Activated CD8-positive, alpha-beta memory T cell treated with anti-CD3 and anti-CD28 coated beads, Interleukin-2, amount 10 ng/mL, durations not matched to agents 7 days and 5 days (primary cell): ENCODE measurements around the gene DHRSX. TPM values are rescaled to one million over a fixed set of nuclear protein-coding genes. Genes with fewer than 3 reads are reported as not detected.
"Not testable (repeated sequence)": the region's sequence is repeated elsewhere in the genome, so short reads cannot be mapped to it uniquely, and the experiment has no call there.

Experiments
- ATAC-seq: fragments of 150-1000 bp; cut with Tn5 transposase; one replicate; pipeline ENCODE4 v1.10.0; 2021; ENCODE audit warnings: moderate library complexity
- CTCF ChIA-PET: fragments of 350-600 bp; sonication (Branson Sonifier 250); formaldehyde crosslinking; loops from one replicate; lab custom pipeline; 2021; ENCODE audit warnings: antibody characterized with exemption; lab: Charles Lee
- DNase-seq: peaks from one replicate; pipeline ENCODE4 v3.0.0-alpha.2; 2020
- H3K27ac Mint-ChIP-seq: one replicate; pipeline ENCODE4 v1.8.0; 2021; ENCODE audit warnings: mild to moderate bottlenecking, mixed read lengths
- H3K27me3 Mint-ChIP-seq: one replicate; pipeline ENCODE4 v1.8.0; 2021; ENCODE audit warnings: mixed read lengths
- H3K36me3 Mint-ChIP-seq: one replicate; pipeline ENCODE4 v1.8.0; 2021; ENCODE audit warnings: mild to moderate bottlenecking, mixed read lengths
- H3K4me1 Mint-ChIP-seq: one replicate; pipeline ENCODE4 v1.8.0; 2021; ENCODE audit warnings: mixed read lengths
- H3K4me3 Mint-ChIP-seq: one replicate; pipeline ENCODE4 v1.8.0; 2021; ENCODE audit warnings: mild to moderate bottlenecking, moderate library complexity, mixed read lengths
- H3K9me3 Mint-ChIP-seq: one replicate; pipeline ENCODE4 v1.8.0; 2022; ENCODE audit warnings: low read depth, mixed read lengths
- total RNA-seq, 2 experiments: library from RNA; stranded (reverse); gene quantifications; one replicate each; pipeline ENCODE4 v1.2.3, GENCODE V29; 2021

The DHRSX gene
- total RNA-seq, 2 experiments from 2014 or later, result 21.1 to 22.5 TPM

DNA sequence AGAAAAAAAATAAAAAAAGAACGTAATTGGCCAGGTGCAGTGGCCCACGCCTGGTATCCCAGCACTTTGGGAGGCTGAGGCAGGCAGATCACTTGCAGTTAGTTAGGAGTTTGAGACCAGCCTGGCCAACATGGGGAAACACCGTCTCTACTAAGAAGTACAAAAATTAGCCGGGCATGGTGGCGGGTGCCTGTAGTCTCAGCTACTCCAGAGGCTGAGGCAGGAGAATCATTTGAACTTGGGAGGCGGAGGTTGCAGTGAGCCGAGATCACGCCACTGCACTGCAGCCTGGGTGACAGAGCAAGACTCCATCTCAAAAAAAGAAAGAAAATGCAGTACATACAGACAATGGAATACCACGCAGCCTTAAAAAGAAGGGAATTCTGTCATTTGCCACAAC lies 150.7 kb downstream of the DHRSX start:
- H3K4me3 Mint-ChIP-seq, DNase-seq, CTCF ChIA-PET, ATAC-seq, H3K27me3 Mint-ChIP-seq, H3K4me1 Mint-ChIP-seq, H3K27ac Mint-ChIP-seq, H3K9me3 Mint-ChIP-seq: not testable (repeated sequence)
- peaks cover 39% of the 10 kb centered on the region for H3K36me3 Mint-ChIP-seq

GRCh38 chrX:2348211-2348610 lies 152.6 kb downstream of the DHRSX start:
- CTCF ChIA-PET, result no interaction called here
- ATAC-seq (no peak), DNase-seq (no peak)
- Mint-ChIP-seq H3K9me3 (peaks cover 7% of the 10 kb centered on the region), H3K4me3 (no peak overlapping the region), H3K27me3 (no peaks in the 10 kb centered on the region), H3K27ac (no peak overlapping the region), H3K4me1 (no peaks in the 10 kb centered on the region), H3K36me3 (peaks cover 39% of the 10 kb centered on the region)

GRCh38 chrX:2346158-2346557 lies 154.6 kb downstream of the DHRSX start:
- no peak overlapping the region for H3K4me3 Mint-ChIP-seq

DNA sequence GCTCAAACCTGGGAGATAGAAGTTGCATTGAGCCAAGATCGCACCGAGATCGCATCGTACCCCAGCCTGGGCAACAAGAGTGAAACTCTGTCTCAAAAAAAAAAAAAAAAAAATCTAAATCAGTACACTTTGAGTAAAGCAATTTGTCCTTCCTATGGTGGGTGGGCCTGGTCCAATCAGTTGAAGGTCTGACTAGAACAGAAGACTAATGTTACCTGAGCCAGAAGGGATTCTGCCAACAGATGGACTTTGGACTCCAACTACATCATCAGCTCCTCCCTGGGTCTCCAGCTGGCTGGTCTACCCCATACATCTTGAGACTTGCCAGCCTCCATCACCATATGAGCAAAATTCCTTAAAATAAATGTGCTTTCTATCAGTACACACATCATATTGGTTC lies 155.2 kb downstream of the DHRSX start:
- no peak overlapping the region for H3K27ac Mint-ChIP-seq
- H3K4me3 Mint-ChIP-seq, result no peak overlapping the region
- DNase-seq (no peak), ATAC-seq (no peak)
- H3K4me1 Mint-ChIP-seq, result no peaks in the 10 kb centered on the region
- CTCF ChIA-PET, result no interaction called here
- H3K36me3 Mint-ChIP-seq, result peaks cover 34% of the 10 kb centered on the region
- H3K27me3 Mint-ChIP-seq, result no peaks in the 10 kb centered on the region
- peaks cover 9% of the 10 kb centered on the region for H3K9me3 Mint-ChIP-seq

More at GRCh38 chrX:2346158-2346557, 154.6 kb downstream of the DHRSX start:
- H3K9me3 Mint-ChIP-seq, result peaks cover 7% of the 10 kb centered on the region
- CTCF ChIA-PET, result no interaction called here
- ATAC-seq (no peak), DNase-seq (no peak)
- no peak overlapping the region for H3K27ac Mint-ChIP-seq
- H3K36me3 Mint-ChIP-seq, result peaks cover 34% of the 10 kb centered on the region
- no peaks in the 10 kb centered on the region for H3K27me3 Mint-ChIP-seq
- H3K4me1 Mint-ChIP-seq, result no peaks in the 10 kb centered on the region

- no peaks in the 10 kb centered on the region for H3K4me1 Mint-ChIP-seq
- H3K27ac Mint-ChIP-seq, result no peak overlapping the region
- no peaks in the 10 kb centered on the region for H3K27me3 Mint-ChIP-seq
- H3K36me3 Mint-ChIP-seq, result peaks cover 40% of the 10 kb centered on the region
- no peak overlapping the region for H3K4me3 Mint-ChIP-seq
- ATAC-seq (no peak), DNase-seq (no peak)
- CTCF ChIA-PET, result no interaction called here
- H3K9me3 Mint-ChIP-seq, result peaks cover 16% of the 10 kb centered on the region
Measured at GRCh38 chrX:2343413-2343812, 157.4 kb downstream of the DHRSX start.

GRCh38 chrX:2342874-2343273 lies 157.9 kb downstream of the DHRSX start:
- no peaks in the 10 kb centered on the region for H3K4me1 Mint-ChIP-seq
- no peaks in the 10 kb centered on the region for H3K27me3 Mint-ChIP-seq
- peaks cover 40% of the 10 kb centered on the region for H3K36me3 Mint-ChIP-seq
- CTCF ChIA-PET, result no interaction called here
- ATAC-seq (no peak), DNase-seq (no peak)
- no peak overlapping the region for H3K4me3 Mint-ChIP-seq
- H3K9me3 Mint-ChIP-seq, result peaks cover 16% of the 10 kb centered on the region
- no peak overlapping the region for H3K27ac Mint-ChIP-seq

GRCh38 chrX:2342281-2342688 lies 158.5 kb downstream of the DHRSX start:
- Mint-ChIP-seq H3K36me3 (peaks cover 43% of the 10 kb centered on the region), H3K27me3 (no peaks in the 10 kb centered on the region), H3K9me3 (peaks cover 16% of the 10 kb centered on the region), H3K4me3 (no peak overlapping the region), H3K27ac (no peak overlapping the region), H3K4me1 (no peaks in the 10 kb centered on the region)
- CTCF ChIA-PET, result no interaction called here
- ATAC-seq, result no peak
- no peak for DNase-seq

GRCh38 chrX:2340991-2341390 lies 159.8 kb downstream of the DHRSX start:
- ATAC-seq, result no peak
- Mint-ChIP-seq H3K36me3 (peaks cover 34% of the 10 kb centered on the region), H3K4me3 (no peak overlapping the region), H3K4me1 (no peaks in the 10 kb centered on the region), H3K27me3 (no peaks in the 10 kb centered on the region), H3K27ac (no peak overlapping the region), H3K9me3 (peaks cover 11% of the 10 kb centered on the region)
- CTCF ChIA-PET, result no interaction called here
- DNase-seq, result no peak

- Mint-ChIP-seq H3K27me3 (no peaks in the 10 kb centered on the region), H3K4me1 (no peaks in the 10 kb centered on the region), H3K9me3 (peaks cover 11% of the 10 kb centered on the region), H3K4me3 (no peak overlapping the region), H3K27ac (no peak overlapping the region), H3K36me3 (peaks cover 19% of the 10 kb centered on the region)
- ATAC-seq (no peak), DNase-seq (no peak)
- CTCF ChIA-PET, result no interaction called here
Measured at GRCh38 chrX:2336181-2336580, 164.6 kb downstream of the DHRSX start.

DNA sequence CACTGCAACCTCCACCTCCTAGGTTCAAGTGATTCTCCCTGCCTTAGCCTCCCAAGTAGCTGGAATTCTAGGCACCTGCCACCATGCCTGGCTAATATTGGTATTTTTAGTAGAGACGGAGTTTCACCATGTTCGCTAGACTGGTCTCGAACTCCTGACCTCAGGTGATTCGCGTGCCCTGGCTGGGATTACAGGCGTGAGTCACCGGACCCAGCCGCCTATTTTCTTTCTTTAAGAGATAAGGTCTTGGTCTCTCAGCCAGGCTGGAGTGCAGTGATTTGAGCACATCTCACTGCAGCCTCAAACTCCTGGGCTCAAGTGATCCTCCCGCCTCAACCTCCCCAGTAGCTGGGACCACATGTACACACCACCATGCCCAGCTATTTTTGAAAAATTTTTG lies 166.5 kb downstream of the DHRSX start:
- no peak for ATAC-seq
- H3K9me3 Mint-ChIP-seq, result peaks cover 5% of the 10 kb centered on the region

DNA sequence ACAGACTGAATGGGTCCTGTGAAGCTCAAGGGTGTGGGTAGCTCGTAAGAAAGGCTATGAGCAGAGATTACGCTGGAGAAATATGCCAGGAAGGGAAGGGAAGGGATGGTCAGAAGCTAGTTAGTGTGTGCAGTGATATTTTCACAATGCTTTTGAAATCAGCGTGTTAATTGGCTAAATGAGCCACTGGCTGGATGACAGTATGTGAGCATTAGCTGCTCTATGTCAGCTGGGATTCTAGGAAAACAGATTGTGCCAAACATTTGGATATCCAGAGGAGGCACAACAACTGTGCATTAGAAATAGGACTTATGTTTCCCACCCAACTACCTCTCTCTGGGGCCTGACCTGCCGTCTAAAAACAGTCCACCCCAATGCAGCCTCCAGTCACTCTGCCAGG lies 168.5 kb downstream of the DHRSX start:
- no peaks in the 10 kb centered on the region for H3K27me3 Mint-ChIP-seq
- H3K9me3 Mint-ChIP-seq, result peaks cover under 1% of the 10 kb centered on the region
- no peak overlapping the region for H3K4me3 Mint-ChIP-seq
- no peak overlapping the region for H3K27ac Mint-ChIP-seq
- ATAC-seq (no peak), DNase-seq (no peak)
- no peaks in the 10 kb centered on the region for H3K36me3 Mint-ChIP-seq
- CTCF ChIA-PET, result no interaction called here
- no peaks in the 10 kb centered on the region for H3K4me1 Mint-ChIP-seq

More for the DNA sequence above, 166.5 kb downstream of the DHRSX start:
- DNase-seq, result no peak
- CTCF ChIA-PET, result no interaction called here
- H3K27ac Mint-ChIP-seq, result no peak overlapping the region
- peaks cover 8% of the 10 kb centered on the region for H3K36me3 Mint-ChIP-seq
- no peaks in the 10 kb centered on the region for H3K27me3 Mint-ChIP-seq
- no peaks in the 10 kb centered on the region for H3K4me1 Mint-ChIP-seq
- no peak overlapping the region for H3K4me3 Mint-ChIP-seq

DNA sequence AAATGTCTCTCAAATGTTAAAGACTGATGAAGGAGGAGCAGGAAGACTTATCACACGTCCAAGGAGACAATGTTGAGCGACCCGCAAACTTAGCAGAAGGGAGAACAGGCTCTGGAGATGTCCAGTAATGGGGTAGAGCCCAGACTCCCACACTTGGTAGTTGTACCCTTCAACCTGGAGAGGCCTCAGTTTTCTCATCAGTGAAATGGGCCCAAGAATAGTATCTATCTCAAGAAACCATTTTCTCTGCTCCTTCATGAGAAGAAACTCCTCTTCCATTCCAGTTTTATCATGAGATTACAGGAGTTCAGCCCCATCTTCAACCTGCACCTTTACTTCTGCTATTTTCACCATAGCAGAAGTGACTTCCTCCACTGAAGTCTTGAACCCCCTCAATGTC lies 169.9 kb downstream of the DHRSX start:
- no peak overlapping the region for H3K27ac Mint-ChIP-seq
- H3K9me3 Mint-ChIP-seq, result peaks cover 3% of the 10 kb centered on the region
- no peaks in the 10 kb centered on the region for H3K4me1 Mint-ChIP-seq
- DNase-seq, result no peak
- H3K36me3 Mint-ChIP-seq, result no peaks in the 10 kb centered on the region
- CTCF ChIA-PET, result no interaction called here
- no peak overlapping the region for H3K4me3 Mint-ChIP-seq
- no peak for ATAC-seq
- no peaks in the 10 kb centered on the region for H3K27me3 Mint-ChIP-seq

- Mint-ChIP-seq H3K36me3 (peaks cover 2% of the 10 kb centered on the region), H3K27ac (no peak overlapping the region)
- no peak for ATAC-seq
Measured at GRCh38 chrX:2330487-2330886, 170.3 kb downstream of the DHRSX start.

DNA sequence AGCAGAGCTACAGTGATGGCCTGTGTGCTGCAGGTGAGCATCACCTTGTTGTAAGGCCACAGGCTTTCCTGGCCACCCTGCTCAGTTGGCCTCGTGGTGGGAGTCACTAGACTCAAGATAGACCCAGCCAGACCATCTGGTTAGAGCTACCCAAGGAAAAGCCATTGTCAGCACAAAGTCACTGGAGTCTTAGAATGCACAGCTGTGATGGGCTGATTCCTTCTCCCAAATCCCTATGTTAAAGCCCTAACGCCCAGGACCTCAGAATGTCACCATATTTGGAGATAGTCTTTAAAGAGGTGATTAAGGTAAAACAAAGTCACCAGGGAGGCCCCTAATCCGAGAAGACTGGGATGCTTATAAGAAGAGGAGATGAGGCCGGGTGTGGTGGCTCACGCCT lies 173.4 kb downstream of the DHRSX start:
- Mint-ChIP-seq H3K36me3 (peaks cover 10% of the 10 kb centered on the region), H3K4me1 (peaks cover 3% of the 10 kb centered on the region), H3K27me3 (no peaks in the 10 kb centered on the region), H3K4me3 (no peak overlapping the region), H3K9me3 (peaks cover 6% of the 10 kb centered on the region), H3K27ac (no peak overlapping the region)
- ATAC-seq, result no peak
- no peak for DNase-seq
- CTCF ChIA-PET, result no interaction called here

More at GRCh38 chrX:2330487-2330886, 170.3 kb downstream of the DHRSX start:
- CTCF ChIA-PET, result no interaction called here
- no peaks in the 10 kb centered on the region for H3K4me1 Mint-ChIP-seq
- peaks cover 3% of the 10 kb centered on the region for H3K9me3 Mint-ChIP-seq
- DNase-seq, result no peak
- H3K4me3 Mint-ChIP-seq, result no peak overlapping the region
- no peaks in the 10 kb centered on the region for H3K27me3 Mint-ChIP-seq
